Hepatocyte (in vitro differentiated cells): Measurements from ENCODE around the gene BORCS5. TPM values are rescaled to one million over a fixed set of nuclear protein-coding genes. Genes with fewer than 3 reads are reported as not detected.

Experiments used
- DNase-seq: peaks from one replicate; pipeline ENCODE4 v3.0.0-alpha.2; 2016; ENCODE audit warnings: low spot score
- H2AFZ ChIP-seq: fragments of 200-600 bp; sonication (generic); 2 replicates; pipeline ENCODE4 v1.6.0; 2016; ENCODE audit warnings: antibody characterized with exemption, mild to moderate bottlenecking
- H3K27ac ChIP-seq: fragments of 200-600 bp; sonication (generic); 2 replicates; pipeline ENCODE4 v1.5.1; 2016; ENCODE audit warnings: mild to moderate bottlenecking
- H3K27me3 ChIP-seq: fragments of 200-600 bp; sonication (generic); 2 replicates; pipeline ENCODE4 v1.6.1; 2016
- H3K36me3 ChIP-seq: fragments of 200-600 bp; sonication (generic); replicated peaks from 2 replicates; pipeline ENCODE4 v1.5.1; 2016; ENCODE audit warnings: low read depth; ENCODE audit not compliant: insufficient read depth
- H3K4me1 ChIP-seq: fragments of 200-600 bp; sonication (generic); 2 replicates; pipeline ENCODE4 v1.5.1; 2016; ENCODE audit warnings: mild to moderate bottlenecking, moderate library complexity; ENCODE audit not compliant: insufficient read depth
- H3K4me2 ChIP-seq: fragments of 200-600 bp; sonication (generic); 2 replicates; pipeline ENCODE4 v1.6.0; 2016
- H3K4me3 ChIP-seq: fragments of 200-600 bp; sonication (generic); 2 replicates; pipeline ENCODE4 v1.5.1; 2016; ENCODE audit warnings: mild to moderate bottlenecking
- H3K79me2 ChIP-seq: fragments of 200-600 bp; sonication (generic); 2 replicates; pipeline ENCODE4 v1.6.0; 2017; ENCODE audit warnings: mild to moderate bottlenecking
- H3K9me2 ChIP-seq: fragments of 200-600 bp; sonication (generic); replicated peaks from 2 replicates; pipeline ENCODE4 v1.6.0; 2017; ENCODE audit warnings: mild to moderate bottlenecking; ENCODE audit not compliant: insufficient read depth
- H3K9me3 ChIP-seq: fragments of 200-600 bp; sonication (generic); 2 replicates; pipeline ENCODE4 v1.5.1; 2016; ENCODE audit warnings: low read depth, mild to moderate bottlenecking
- H4K20me1 ChIP-seq: fragments of 200-600 bp; sonication (generic); 2 replicates; pipeline ENCODE4 v1.6.0; 2016; ENCODE audit warnings: mild to moderate bottlenecking; ENCODE audit not compliant: insufficient read depth, poor library complexity, severe bottlenecking
- CTCF ChIP-seq: fragments of 200-600 bp; sonication (generic); IDR thresholded peaks from 2 replicates; pipeline ENCODE4 v1.5.1; 2016; ENCODE audit warnings: antibody characterized with exemption, mild to moderate bottlenecking; ENCODE audit not compliant: poor library complexity
- EZH2 ChIP-seq: fragments of 200-600 bp; sonication (generic); IDR thresholded peaks from 2 replicates; pipeline ENCODE4 v1.6.1; 2016; ENCODE audit warnings: antibody characterized with exemption, mild to moderate bottlenecking, borderline replicate concordance
- EZH2phosphoT487 ChIP-seq: fragments of 200-600 bp; sonication (generic); IDR thresholded peaks from one replicate; pipeline ENCODE4 v1.6.1; 2018; ENCODE audit warnings: antibody characterized with exemption, mild to moderate bottlenecking, low read depth, moderate library complexity; ENCODE audit not compliant: unreplicated experiment, severe bottlenecking
- WGBS: methylation state at CpG from one replicate; pipeline ENCODE4 v1.1.6; 2016; ENCODE audit warnings: low lambda C conversion rate; ENCODE audit errors: missing lambda C conversion rate; 5-methylcytosine and 5-hydroxymethylcytosine counted together
- polyA plus RNA-seq: library from polyadenylated mRNA; unstranded; fragments of >200 nt; fragmentation: Nextera tagmentation; extraction: Ambion mirVana; gene quantifications from 2 replicates; pipeline ENCODE4 v1.2.1, GENCODE V29; 2016
- total RNA-seq: library from RNA; depleted of rRNA; stranded (reverse); fragments of >200 nt; gene quantifications from 2 replicates; pipeline ENCODE4 v1.2.3, GENCODE V29; 2014

The BORCS5 gene
- total and polyA plus RNA-seq, 2 experiments from 2014 or later, result 6.6 to 11.2 TPM

GRCh38 chr12:12460935-12461922 is 104.4 kb downstream of the BORCS5 start:
- no peaks in the 10 kb centered on the region for H3K27me3 ChIP-seq
- H3K9me3 ChIP-seq, result no peaks in the 10 kb centered on the region
- no peak for DNase-seq
- no peak overlapping the region for H3K4me2 ChIP-seq
- H3K79me2 ChIP-seq, result no peaks in the 10 kb centered on the region
- TF ChIP-seq CTCF, result no peak
- H3K27ac ChIP-seq, result peak overlapping the region; percentile 69
- no peaks in the 10 kb centered on the region for H3K9me2 ChIP-seq
- no peaks in the 10 kb centered on the region for H4K20me1 ChIP-seq
- H3K4me1 ChIP-seq, result no peaks in the 10 kb centered on the region
- H3K36me3 ChIP-seq, result no peaks in the 10 kb centered on the region
- no peak overlapping the region for H3K4me3 ChIP-seq
- H2AFZ ChIP-seq, result no peak overlapping the region
- WGBS, result 91% methylated on average over 8 of the region's 8 CpGs

- H3K27ac ChIP-seq, result peak overlapping the region; percentile 69
- DNase-seq, result no peak
- 96% methylated on average over 5 of the region's 5 CpGs for WGBS
Measured at GRCh38 chr12:12461923-12462315, 105.0 kb downstream of the BORCS5 start.

GRCh38 chr12:12465522-12465921 is 108.6 kb downstream of the BORCS5 start:
- 94% methylated on average over 20 of the region's 20 CpGs for WGBS
- H3K4me2 ChIP-seq, result no peak overlapping the region
- no peaks in the 10 kb centered on the region for H4K20me1 ChIP-seq
- no peaks in the 10 kb centered on the region for H3K9me3 ChIP-seq
- DNase-seq, result no peak
- no peaks in the 10 kb centered on the region for H3K36me3 ChIP-seq
- no peaks in the 10 kb centered on the region for H3K9me2 ChIP-seq
- TF ChIP-seq EZH2 (no peak), CTCF (no peak), EZH2phosphoT487 (no peak)
- H3K4me3 ChIP-seq, result no peak overlapping the region
- H3K4me1 ChIP-seq, result no peaks in the 10 kb centered on the region
- H3K27me3 ChIP-seq, result no peaks in the 10 kb centered on the region
- no peaks in the 10 kb centered on the region for H3K79me2 ChIP-seq
- H2AFZ ChIP-seq, result no peak overlapping the region
- H3K27ac ChIP-seq, result peak overlapping the region; percentile 45

More at GRCh38 chr12:12461923-12462315, 105.0 kb downstream of the BORCS5 start:
- Histone ChIP-seq H3K9me3 (no peaks in the 10 kb centered on the region), H2AFZ (no peak overlapping the region), H4K20me1 (no peaks in the 10 kb centered on the region), H3K9me2 (no peaks in the 10 kb centered on the region), H3K27me3 (no peaks in the 10 kb centered on the region), H3K36me3 (no peaks in the 10 kb centered on the region), H3K79me2 (no peaks in the 10 kb centered on the region), H3K4me3 (no peak overlapping the region), H3K4me1 (no peaks in the 10 kb centered on the region), H3K4me2 (no peak overlapping the region)
- TF ChIP-seq EZH2, result no peak
- no peak for TF ChIP-seq CTCF
- TF ChIP-seq EZH2phosphoT487, result no peak
